H1 (cell line): ENCODE measurements around the gene FGF14. TPM values are rescaled to one million over a fixed set of nuclear protein-coding genes. Genes with fewer than 3 reads are reported as not detected.

Experiments used
- CTCF ChIA-PET: fragments of 300-600 bp; sonication (Branson Sonifier 250); formaldehyde crosslinking; loops from one replicate; lab custom pipeline; 2021; ENCODE audit not compliant: partially characterized antibody; lab: Charles Lee
- POLR2A ChIA-PET: fragments of 300-600 bp; sonication (Branson Sonifier 250); formaldehyde crosslinking; loops from one replicate; lab custom pipeline; 2021; ENCODE audit warnings: inconsistent platforms; ENCODE audit not compliant: partially characterized antibody; lab: Charles Lee
- DNase-seq, 2 experiments: peaks; one replicate each; pipeline versions ENCODE4 v3.0.0 to v3.0.0-alpha.2; 2010 to 2022; ENCODE audit warnings: low spot score in 2 of 2, low read depth in 1 of 2, mixed read lengths in 1 of 2
- FAIRE-seq: peaks from 2 replicates; lab custom pipeline; 2011; peaks lifted over from hg19 to GRCh38; lab: Jason Lieb, UNC
- H2AFZ ChIP-seq: 2 replicates; pipeline ENCODE4 v1.8.1; 2012; ENCODE audit warnings: low read length, inconsistent platforms
- H2AK5ac ChIP-seq: 2 replicates; pipeline ENCODE4 v1.6.1; 2013; ENCODE audit warnings: low read depth, low read length
- H2BK120ac ChIP-seq: replicated peaks from 2 replicates; pipeline ENCODE3; 2013; ENCODE audit warnings: low read depth, low read length, inconsistent platforms
- H2BK12ac ChIP-seq: 2 replicates; pipeline ENCODE4 v1.6.1; 2013; ENCODE audit warnings: low read depth, low read length
- H2BK15ac ChIP-seq: 2 replicates; pipeline ENCODE4 v1.6.1; 2013; ENCODE audit warnings: low read length
- H2BK20ac ChIP-seq: 2 replicates; pipeline ENCODE4 v1.6.1; 2013; ENCODE audit warnings: low read length
- H2BK5ac ChIP-seq: 2 replicates; pipeline ENCODE4 v1.6.1; 2013; ENCODE audit warnings: low read depth, low read length
- H3K14ac ChIP-seq: 2 replicates; pipeline ENCODE4 v1.6.1; 2013; ENCODE audit warnings: inconsistent platforms; ENCODE audit not compliant: insufficient read length
- H3K18ac ChIP-seq: 2 replicates; pipeline ENCODE4 v1.6.1; 2013; ENCODE audit warnings: low read length; ENCODE audit errors: extremely low read depth
- H3K23ac ChIP-seq: 2 replicates; pipeline ENCODE4 v1.6.1; 2013; ENCODE audit warnings: inconsistent platforms; ENCODE audit not compliant: insufficient read length
- H3K23me2 ChIP-seq: 2 replicates; pipeline ENCODE4 v1.6.1; 2013; ENCODE audit warnings: low read depth, low read length
- H3K27ac ChIP-seq: 2 replicates; pipeline ENCODE4 v1.6.1; 2011; ENCODE audit warnings: low read depth, low read length, inconsistent platforms
- H3K27me3 ChIP-seq, 4 experiments: replicated peaks in 1 of 4; 1 replicate in 1 of 4; 2 replicates in 3 of 4; pipeline versions ENCODE4 v1.6.1 to v1.8.1; 2011 to 2013; ENCODE audit warnings: low read length in 3 of 4, mild to moderate bottlenecking in 3 of 4, inconsistent platforms in 2 of 4, mixed read lengths in 2 of 4, moderate library complexity in 1 of 4; ENCODE audit not compliant: control insufficient read depth in 3 of 4, insufficient read depth in 3 of 4; ENCODE audit errors: extremely low read depth in 1 of 4
- H3K36me3 ChIP-seq, 4 experiments: 2 replicates each; pipeline versions ENCODE4 v1.6.1 to v1.8.1; 2011 to 2013; ENCODE audit warnings: mild to moderate bottlenecking in 4 of 4, low read length in 3 of 4, moderate library complexity in 2 of 4, control low read depth in 1 of 4, inconsistent platforms in 1 of 4; ENCODE audit not compliant: insufficient read depth in 4 of 4, control insufficient read depth in 2 of 4
- H3K4ac ChIP-seq: replicated peaks from 2 replicates; pipeline ENCODE3; 2013; ENCODE audit warnings: low read length, low read depth, mixed read lengths, inconsistent platforms; ENCODE audit not compliant: insufficient read length
- H3K4me1 ChIP-seq, 4 experiments: replicated peaks in 1 of 4; 1 replicate in 1 of 4; 2 replicates in 3 of 4; pipeline versions ENCODE4 v1.6.1 to v1.8.1; 2011 to 2013; ENCODE audit warnings: low read length in 3 of 4, inconsistent platforms in 2 of 4, mixed read lengths in 1 of 4; ENCODE audit not compliant: insufficient read depth in 4 of 4, control insufficient read depth in 3 of 4
- H3K4me2 ChIP-seq, 2 experiments: 2 replicates each; pipeline versions ENCODE4 v1.6.1 to v1.8.1; 2011 to 2013; ENCODE audit warnings: low read depth in 2 of 2, low read length in 2 of 2, control low read depth in 1 of 2, inconsistent platforms in 1 of 2, mild to moderate bottlenecking in 1 of 2; ENCODE audit not compliant: insufficient read depth in 1 of 2
- H3K4me3 ChIP-seq, 4 experiments: fragments of 200-600, 300-600 bp in 1 of 4; sonication (generic), shearing (Covaris generic), sonication (Bioruptor Twin) in 1 of 4; 2 replicates each; pipeline versions ENCODE4 v1.5.1 to v1.8.1; 2011 to 2016; ENCODE audit warnings: low read length in 4 of 4, low read depth in 3 of 4, control low read depth in 2 of 4, inconsistent platforms in 2 of 4, mild to moderate bottlenecking in 2 of 4, mixed read lengths in 1 of 4, moderate library complexity in 1 of 4; ENCODE audit not compliant: insufficient read depth in 2 of 4; ENCODE audit errors: extremely low read depth in 1 of 4
- H3K56ac ChIP-seq: replicated peaks from 2 replicates; pipeline ENCODE3; 2013; ENCODE audit warnings: low read depth, mild to moderate bottlenecking, mixed read lengths, low read length, inconsistent platforms; ENCODE audit not compliant: insufficient read length
- H3K79me1 ChIP-seq: 2 replicates; pipeline ENCODE4 v1.6.1; 2013; ENCODE audit warnings: low read depth, low read length, control low read depth
- H3K79me2 ChIP-seq, 2 experiments: 2 replicates each; pipeline versions ENCODE4 v1.6.1 to v1.8.1; 2012 to 2013; ENCODE audit warnings: low read length in 2 of 2, mild to moderate bottlenecking in 2 of 2, inconsistent platforms in 1 of 2; ENCODE audit not compliant: insufficient read depth in 2 of 2, control insufficient read depth in 1 of 2
- H3K9ac ChIP-seq, 4 experiments: replicated peaks in 1 of 4; 1 replicate in 1 of 4; 2 replicates in 3 of 4; pipeline versions ENCODE4 v1.6.1 to v1.8.1; 2011 to 2013; ENCODE audit warnings: low read depth in 3 of 4, low read length in 3 of 4, control low read depth in 2 of 4, mild to moderate bottlenecking in 2 of 4, moderate library complexity in 2 of 4, inconsistent platforms in 1 of 4; ENCODE audit errors: extremely low read depth in 1 of 4
- H3K9me3 ChIP-seq, 2 experiments: 2 replicates each; pipeline versions ENCODE4 v1.6.1 to v1.8.1; 2012 to 2013; ENCODE audit warnings: mild to moderate bottlenecking in 2 of 2, moderate library complexity in 2 of 2, control low read depth in 1 of 2, inconsistent platforms in 1 of 2, low read depth in 1 of 2, low read length in 1 of 2, mixed read lengths in 1 of 2; ENCODE audit not compliant: insufficient read depth in 2 of 2
- H4K20me1 ChIP-seq, 2 experiments: replicated peaks in 1 of 2; 2 replicates each; pipeline versions ENCODE3 to v1.8.1; 2011 to 2013; ENCODE audit warnings: inconsistent platforms in 2 of 2, low read length in 2 of 2, mild to moderate bottlenecking in 1 of 2; ENCODE audit not compliant: insufficient read depth in 2 of 2, control insufficient read depth in 1 of 2
- H4K5ac ChIP-seq: 2 replicates; pipeline ENCODE4 v1.6.1; 2013; ENCODE audit warnings: low read length, low read depth, mixed read lengths, inconsistent platforms; ENCODE audit not compliant: insufficient read length
- H4K8ac ChIP-seq: 2 replicates; pipeline ENCODE4 v1.8.0; 2013; ENCODE audit warnings: mild to moderate bottlenecking, moderate library complexity, low read length, inconsistent platforms; ENCODE audit not compliant: insufficient read depth; ENCODE audit errors: extremely low read depth
- H4K91ac ChIP-seq: replicated peaks from 2 replicates; pipeline ENCODE3; 2013; ENCODE audit warnings: low read length, mixed read lengths, inconsistent platforms; ENCODE audit not compliant: insufficient read length
- BACH1 ChIP-seq: IDR thresholded peaks from 2 replicates; pipeline ENCODE4 v1.6.1; 2012; ENCODE audit warnings: low read length, improper control_type of control experiment
- BCL11A ChIP-seq, 2 experiments: IDR thresholded peaks; one replicate each; pipeline ENCODE4 v1.6.1; 2011; ENCODE audit warnings: low read depth in 2 of 2, low read length in 2 of 2, mild to moderate bottlenecking in 2 of 2
- CHD1 ChIP-seq: IDR thresholded peaks from 2 replicates; pipeline ENCODE4 v1.6.1; 2012; ENCODE audit warnings: low read depth, low read length, improper control_type of control experiment
- CTBP2 ChIP-seq: IDR thresholded peaks from 2 replicates; pipeline ENCODE4 v1.7.0; 2011; ENCODE audit warnings: borderline replicate concordance, mild to moderate bottlenecking, moderate library complexity, mixed read lengths, low read length; ENCODE audit not compliant: insufficient read depth, insufficient read length
- FOSL1 ChIP-seq: IDR thresholded peaks from 2 replicates; pipeline ENCODE4 v1.6.1; 2011; ENCODE audit warnings: mild to moderate bottlenecking, low read depth, low read length, moderate library complexity; ENCODE audit not compliant: insufficient read depth
- GTF2F1 ChIP-seq: IDR thresholded peaks from 2 replicates; pipeline ENCODE4 v1.6.1; 2012; ENCODE audit warnings: low read depth, low read length, improper control_type of control experiment, borderline replicate concordance
- HDAC6 ChIP-seq: IDR thresholded peaks from one replicate; pipeline ENCODE4 v1.7.1; 2012; ENCODE audit warnings: low read depth, mild to moderate bottlenecking, inconsistent platforms, low read length, moderate library complexity
- KDM1A ChIP-seq: fragments of 200-600, 300-600 bp; sonication (generic); IDR thresholded peaks from 2 replicates; pipeline ENCODE4 v1.7.1; 2016; ENCODE audit warnings: mild to moderate bottlenecking, low read length, borderline replicate concordance
- KDM5A ChIP-seq: fragments of 200-600 bp; IDR thresholded peaks from 2 replicates; pipeline ENCODE4 v1.7.1; 2012; ENCODE audit warnings: mild to moderate bottlenecking, low read length, inconsistent platforms, mixed read lengths
- NRF1 ChIP-seq: IDR thresholded peaks from 2 replicates; pipeline ENCODE4 v1.6.1; 2011; ENCODE audit warnings: mild to moderate bottlenecking, low read depth, low read length, improper control_type of control experiment
- POLR2AphosphoS5 ChIP-seq: IDR thresholded peaks from 2 replicates; pipeline ENCODE4 v1.6.1; 2011; ENCODE audit warnings: low read depth, low read length
- POU5F1 ChIP-seq: IDR thresholded peaks from 2 replicates; pipeline ENCODE4 v1.6.1; 2011; ENCODE audit warnings: low read depth, mild to moderate bottlenecking, low read length, moderate library complexity
- RNF2 ChIP-seq: fragments of 200-900, 300-1000 bp; sonication (generic); IDR thresholded peaks from 2 replicates; pipeline ENCODE4 v1.7.1; 2016; ENCODE audit warnings: borderline replicate concordance, low read depth, mild to moderate bottlenecking, antibody characterized with exemption, low read length; ENCODE audit not compliant: poor library complexity, severe bottlenecking; ENCODE audit errors: missing control alignments
- SP2 ChIP-seq: IDR thresholded peaks from 2 replicates; pipeline ENCODE4 v1.6.1; 2012; ENCODE audit warnings: mild to moderate bottlenecking, low read length, inconsistent platforms
- TCF12 ChIP-seq: IDR thresholded peaks from 2 replicates; pipeline ENCODE4 v1.6.1; 2011; ENCODE audit warnings: low read depth, mild to moderate bottlenecking, low read length
- YY1 ChIP-seq: IDR thresholded peaks from 2 replicates; pipeline ENCODE4 v1.6.1; 2011; ENCODE audit warnings: low read depth, mild to moderate bottlenecking, low read length
- WGBS, 2 experiments: shearing (Covaris generic) in 1 of 2; methylation state at CpG; one replicate each; pipeline versions ENCODE4 v1.1.6 to v1.1.7; 2013 to 2015; ENCODE audit warnings: low lambda C conversion rate in 2 of 2, mixed read lengths in 2 of 2, inconsistent platforms in 1 of 2, low coverage in 1 of 2, missing lambda C conversion rate in 1 of 2; ENCODE audit not compliant: insufficient replicate concordance in 2 of 2, insufficient coverage in 1 of 2, insufficient read length in 1 of 2; ENCODE audit errors: extremely low coverage in 1 of 2, missing lambda C conversion rate in 1 of 2; 5-methylcytosine and 5-hydroxymethylcytosine counted together
- polyA plus RNA-seq, 7 experiments: library from polyadenylated mRNA; depleted of rRNA in 3 of 7; stranded (reverse) in 5 of 7; unstranded in 2 of 7; fragments of >200 nt in 5 of 7; fragments of 200-250 nt in 2 of 7; gene quantifications; 1 replicate in 5 of 7; 2 replicates in 1 of 7; 4 replicates in 1 of 7; pipeline versions ENCODE4 v1.2.1 to v1.2.3, GENCODE V29; 2011 to 2013; ENCODE audit warnings: missing spikeins in 2 of 7, mixed read lengths in 2 of 7
- total RNA-seq: library from RNA; stranded (reverse); fragmentation: NEBNext Ultra II Directional; extraction: Animal tissue kit (Norgen Biotek cat#: 25700); gene quantifications from 2 replicates; pipeline ENCODE4 v1.2.1, GENCODE V29; 2021

The FGF14 gene
- total and polyA plus RNA-seq, 2 of the 8 experiments (the other 6 are each of a cell fraction or from before 2014, with no cell fraction given) = 0.05 to 0.58 TPM

DNA sequence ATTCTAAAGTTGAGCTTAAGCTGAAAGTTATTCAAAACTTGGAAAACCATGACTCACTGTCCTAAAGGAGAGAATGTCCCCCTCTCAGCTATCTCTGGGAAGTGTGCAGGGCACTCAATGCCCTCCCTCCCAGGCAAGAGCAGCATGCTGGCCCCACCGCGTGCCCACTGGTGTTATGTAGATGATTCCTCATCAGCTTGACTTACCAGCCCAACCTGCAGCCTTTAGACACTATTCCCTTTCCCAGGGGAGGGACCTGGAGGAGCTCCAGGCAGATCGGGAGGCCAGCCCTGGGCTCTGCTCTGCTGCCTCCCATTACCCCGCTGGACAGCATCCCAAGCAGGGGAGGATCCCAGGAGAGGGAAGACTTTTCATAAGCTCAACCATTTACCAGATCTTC lies 124.6 kb downstream of the FGF14 start:
- no peak for DNase-seq
- H3K27me3 ChIP-seq = no peaks in the 10 kb centered on the region
- CTCF ChIA-PET = interaction anchor here (0.8 to 1.5 kb wide), 3 partner anchors 11 to 28 kb away, joined by 3 to 4 read pairs (median 3); no protein-coding TSS in a partner anchor
- H3K79me1 ChIP-seq = no peaks in the 10 kb centered on the region
- H3K79me2 ChIP-seq = no peaks in the 10 kb centered on the region
- no peak overlapping the region for H4K8ac ChIP-seq
- H2BK5ac ChIP-seq = no peak overlapping the region
- H3K4ac ChIP-seq = no peak overlapping the region
- H2BK15ac ChIP-seq = no peak overlapping the region
- H3K56ac ChIP-seq = no peak overlapping the region
- WGBS, 2 experiments = 80% methylated on average over 4 of the region's 4 CpGs; no CpG with 5 or more reads in 1 of the 2 experiments
- H2AK5ac ChIP-seq = no peak overlapping the region
- H3K9me3 ChIP-seq = no peaks in the 10 kb centered on the region
- H3K4me2 ChIP-seq = no peak overlapping the region
- no peak overlapping the region for H2BK120ac ChIP-seq
- H4K20me1 ChIP-seq = no peaks in the 10 kb centered on the region
- no peak overlapping the region for H3K4me3 ChIP-seq
- no peak overlapping the region for H3K23ac ChIP-seq
- no peaks in the 10 kb centered on the region for H3K4me1 ChIP-seq
- no peak overlapping the region for H3K27ac ChIP-seq
- no peak overlapping the region for H4K5ac ChIP-seq
- no peak overlapping the region; a peak in 1 of 7 replicates for H3K9ac ChIP-seq
- no peak overlapping the region for H2AFZ ChIP-seq
- FAIRE-seq = no peak
- no peaks in the 10 kb centered on the region for H3K23me2 ChIP-seq
- POLR2A ChIA-PET = no interaction called here
- no peak overlapping the region for H4K91ac ChIP-seq
- H3K14ac ChIP-seq = no peak overlapping the region
- no peaks in the 10 kb centered on the region for H3K36me3 ChIP-seq
- H2BK12ac ChIP-seq = no peak overlapping the region
- no peak overlapping the region for H2BK20ac ChIP-seq
- H3K18ac ChIP-seq = no peak overlapping the region
- TF ChIP-seq YY1 (no peak), HDAC6 (no peak), SP2 (no peak), NRF1 (no peak), POU5F1 (no peak), CTBP2 (no peak), POLR2AphosphoS5 (no peak), BACH1 (no peak), KDM1A (no peak), RNF2 (no peak), GTF2F1 (no peak), FOSL1 (no peak), BCL11A (IDR thresholded peaks at IDR 0.05; ENCODE audit: low read depth in 2 of 2, low read length in 2 of 2) (no peak), TCF12 (no peak), KDM5A (no peak), CHD1 (no peak)
